Cortex of kidney (tissue), 1 donor: Measurements from ENCODE around the gene MSANTD1.

ENCODE experiments used
- DNase-seq: peaks from one replicate; lab custom pipeline; 2025; lab: John Stamatoyannopoulos, UW

The MSANTD1 gene

DNA sequence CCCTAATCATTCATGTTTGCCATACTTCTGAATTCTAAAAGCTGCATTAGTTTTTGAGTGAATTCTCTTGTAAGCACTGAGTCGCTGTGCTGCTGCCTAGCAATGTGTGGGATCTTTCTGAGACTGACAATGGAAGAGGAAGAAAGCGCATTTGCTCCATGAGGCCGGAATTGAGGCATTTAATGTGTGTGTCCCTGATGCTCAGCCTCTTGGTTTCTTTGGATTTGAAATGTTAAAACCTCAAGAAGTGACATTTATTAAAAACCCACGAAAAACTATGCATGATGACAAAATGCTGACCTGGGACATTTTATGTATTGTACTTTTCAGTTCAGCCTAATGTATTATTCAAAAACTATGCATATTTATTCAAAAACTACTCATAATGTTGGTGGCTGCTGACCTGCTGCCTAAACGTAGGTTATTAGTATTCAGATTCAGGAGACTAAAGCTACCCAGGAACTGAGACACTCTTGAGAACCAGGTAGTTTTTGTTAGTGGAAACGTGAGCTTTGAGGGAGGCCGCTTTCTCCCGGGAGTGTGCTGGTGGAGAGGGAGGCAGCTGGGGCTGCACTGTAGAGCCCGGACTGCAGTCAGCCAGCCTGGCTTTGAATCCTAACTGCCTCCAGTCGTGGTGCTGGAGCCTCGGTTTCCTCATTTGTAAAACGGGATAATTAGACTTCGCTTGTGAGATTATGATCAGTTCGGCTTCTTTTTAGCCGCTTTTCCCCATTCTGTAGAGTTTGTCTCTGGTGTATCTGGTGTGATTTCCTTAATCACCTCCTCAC, 55.2 kb downstream of the MSANTD1 start:
- no peak for DNase-seq

GRCh38 chr4:3304831-3305609, 56.1 kb downstream of the MSANTD1 start:
- DNase-seq = no peak

GRCh38 chr4:3305610-3306371, 56.8 kb downstream of the MSANTD1 start:
- no peak for DNase-seq
